PFSK-1 (cell line): ENCODE measurements around the gene TMEM143.
A peak's percentile ranks its signal among the peaks of the same experiment; 100 is the strongest.

ENCODE experiments used
- FOXP2 ChIP-seq: optimal IDR thresholded peaks from 2 replicates; pipeline ENCODE3; 2011; ENCODE audit warnings: borderline replicate concordance, control low read depth, inconsistent platforms; ENCODE audit not compliant: insufficient read depth; ENCODE audit errors: extremely low read length, extremely low read depth
- POLR2AphosphoS5 ChIP-seq: IDR thresholded peaks from 2 replicates; pipeline ENCODE4 v1.6.1; 2012; ENCODE audit warnings: low read depth, mild to moderate bottlenecking, control low read depth, low read length, moderate library complexity
- SIN3A ChIP-seq: IDR thresholded peaks from 2 replicates; pipeline ENCODE4 v1.6.1; 2012; ENCODE audit warnings: mild to moderate bottlenecking, low read length, moderate library complexity, borderline replicate concordance; ENCODE audit not compliant: insufficient read depth
- TAF1 ChIP-seq: IDR thresholded peaks from 2 replicates; pipeline ENCODE4 v1.6.1; 2012; ENCODE audit warnings: low read length, control low read depth, borderline replicate concordance; ENCODE audit not compliant: insufficient read depth
- TF ChIP-seq, protein P1 (sequence below), 2 experiments: IDR thresholded peaks; 2 replicates each; pipeline versions ENCODE4 v1.6.1 to v1.8.0; 2011 to 2012; ENCODE audit warnings: low read depth in 2 of 2, low read length in 2 of 2, control low read depth in 1 of 2, inconsistent platforms in 1 of 2, mild to moderate bottlenecking in 1 of 2, moderate library complexity in 1 of 2; ENCODE audit not compliant: insufficient read depth in 1 of 2

TMEM143 gene

DNA sequence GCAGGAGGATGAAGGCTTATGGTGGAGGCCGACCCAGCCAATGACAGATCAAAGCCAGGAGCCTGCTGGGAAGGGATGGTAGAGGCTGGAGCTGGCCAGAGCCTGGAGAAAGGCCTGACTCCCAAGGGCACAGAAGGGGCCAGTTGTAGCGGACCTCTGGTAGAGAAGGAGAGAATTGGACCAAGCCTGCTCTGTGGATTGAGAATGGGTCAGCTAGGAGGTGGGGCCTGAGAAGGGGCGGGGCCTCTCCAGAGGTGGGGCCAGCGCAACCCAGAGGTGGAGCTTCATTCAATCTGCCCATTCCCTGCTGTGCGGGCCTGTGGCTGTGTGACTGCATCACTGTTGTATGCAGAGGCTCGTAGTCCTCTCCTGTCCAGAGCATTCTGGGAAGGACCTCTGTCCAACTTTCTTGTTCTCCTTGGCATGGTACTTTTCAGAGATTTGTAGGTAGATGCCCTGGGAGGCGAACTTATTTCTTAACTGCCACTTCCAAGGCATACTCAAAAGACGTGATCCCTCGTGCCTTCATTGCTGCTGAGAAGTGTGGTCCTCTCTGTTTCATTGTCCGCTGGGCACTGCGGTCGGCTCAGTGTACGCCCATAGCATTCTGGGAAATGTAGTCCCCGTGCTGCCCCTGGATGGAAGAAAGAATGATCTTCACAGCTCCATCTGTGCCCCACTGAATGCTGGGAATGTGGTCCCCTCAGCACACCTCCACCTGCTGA lies 36.4 kb upstream of the TMEM143 start:
- TF ChIP-seq, protein P1, sequence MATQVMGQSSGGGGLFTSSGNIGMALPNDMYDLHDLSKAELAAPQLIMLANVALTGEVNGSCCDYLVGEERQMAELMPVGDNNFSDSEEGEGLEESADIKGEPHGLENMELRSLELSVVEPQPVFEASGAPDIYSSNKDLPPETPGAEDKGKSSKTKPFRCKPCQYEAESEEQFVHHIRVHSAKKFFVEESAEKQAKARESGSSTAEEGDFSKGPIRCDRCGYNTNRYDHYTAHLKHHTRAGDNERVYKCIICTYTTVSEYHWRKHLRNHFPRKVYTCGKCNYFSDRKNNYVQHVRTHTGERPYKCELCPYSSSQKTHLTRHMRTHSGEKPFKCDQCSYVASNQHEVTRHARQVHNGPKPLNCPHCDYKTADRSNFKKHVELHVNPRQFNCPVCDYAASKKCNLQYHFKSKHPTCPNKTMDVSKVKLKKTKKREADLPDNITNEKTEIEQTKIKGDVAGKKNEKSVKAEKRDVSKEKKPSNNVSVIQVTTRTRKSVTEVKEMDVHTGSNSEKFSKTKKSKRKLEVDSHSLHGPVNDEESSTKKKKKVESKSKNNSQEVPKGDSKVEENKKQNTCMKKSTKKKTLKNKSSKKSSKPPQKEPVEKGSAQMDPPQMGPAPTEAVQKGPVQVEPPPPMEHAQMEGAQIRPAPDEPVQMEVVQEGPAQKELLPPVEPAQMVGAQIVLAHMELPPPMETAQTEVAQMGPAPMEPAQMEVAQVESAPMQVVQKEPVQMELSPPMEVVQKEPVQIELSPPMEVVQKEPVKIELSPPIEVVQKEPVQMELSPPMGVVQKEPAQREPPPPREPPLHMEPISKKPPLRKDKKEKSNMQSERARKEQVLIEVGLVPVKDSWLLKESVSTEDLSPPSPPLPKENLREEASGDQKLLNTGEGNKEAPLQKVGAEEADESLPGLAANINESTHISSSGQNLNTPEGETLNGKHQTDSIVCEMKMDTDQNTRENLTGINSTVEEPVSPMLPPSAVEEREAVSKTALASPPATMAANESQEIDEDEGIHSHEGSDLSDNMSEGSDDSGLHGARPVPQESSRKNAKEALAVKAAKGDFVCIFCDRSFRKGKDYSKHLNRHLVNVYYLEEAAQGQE (IDR thresholded peaks at IDR 0.05; ENCODE audit: insufficient read depth in 1 of 2, low read depth in 2 of 2, low read length in 2 of 2), result peak; percentile 50 to 73; a peak in 3 of 4 replicates
- TF ChIP-seq POLR2AphosphoS5 (peak; percentile 83), TAF1 (no peak; the same call in 1 of the 2 replicates)

DNA sequence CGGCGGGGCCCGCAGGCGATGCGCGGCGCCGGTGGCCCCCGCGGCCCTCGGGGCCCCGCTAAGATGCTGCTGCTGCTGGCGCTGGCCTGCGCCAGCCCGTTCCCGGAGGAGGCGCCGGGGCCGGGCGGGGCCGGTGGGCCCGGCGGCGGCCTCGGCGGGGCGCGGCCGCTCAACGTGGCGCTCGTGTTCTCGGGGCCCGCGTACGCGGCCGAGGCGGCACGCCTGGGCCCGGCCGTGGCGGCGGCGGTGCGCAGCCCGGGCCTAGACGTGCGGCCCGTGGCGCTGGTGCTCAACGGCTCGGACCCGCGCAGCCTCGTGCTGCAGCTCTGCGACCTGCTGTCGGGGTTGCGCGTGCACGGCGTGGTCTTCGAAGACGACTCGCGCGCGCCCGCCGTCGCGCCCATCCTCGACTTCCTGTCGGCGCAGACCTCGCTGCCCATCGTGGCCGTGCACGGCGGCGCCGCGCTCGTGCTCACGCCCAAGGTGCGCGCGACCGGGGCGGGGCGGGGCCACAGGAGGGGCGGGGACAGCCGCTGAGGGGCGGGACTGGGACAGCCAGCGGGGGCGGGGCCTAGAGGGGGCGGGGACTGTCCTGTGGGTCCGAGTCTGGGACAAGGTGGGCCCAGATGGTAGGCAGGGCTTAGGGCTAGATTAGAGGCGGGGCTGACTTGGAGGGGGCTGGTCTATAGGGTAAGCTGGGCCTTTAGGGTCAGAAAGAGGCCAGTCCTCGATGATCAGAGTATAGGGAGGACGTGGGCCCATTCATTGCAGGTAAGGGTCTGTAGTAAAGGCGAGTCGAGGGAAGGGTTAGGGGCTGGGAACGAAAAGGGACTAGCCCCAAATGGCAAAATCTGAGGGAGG lies 34.9 kb upstream of the TMEM143 start:
- TF ChIP-seq POLR2AphosphoS5, result no peak

DNA sequence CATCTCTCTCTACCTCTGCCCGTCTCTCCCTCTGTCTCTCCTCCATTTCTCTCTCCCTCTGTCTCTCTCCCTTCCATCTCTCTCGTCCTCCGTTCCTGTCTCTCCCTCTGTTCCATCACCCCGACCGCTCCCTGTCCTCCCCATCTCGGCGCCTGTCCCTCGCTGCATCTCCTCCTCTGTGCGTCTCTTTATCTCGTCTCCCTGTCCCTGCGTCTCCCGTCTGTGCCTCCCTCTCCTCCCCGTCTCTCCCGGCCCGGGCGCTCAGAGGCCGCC lies 34.3 kb upstream of the TMEM143 start:
- TF ChIP-seq FOXP2, result no peak
- no peak for TF ChIP-seq POLR2AphosphoS5
- no peak for TF ChIP-seq TAF1
- no peak for TF ChIP-seq SIN3A
- TF ChIP-seq, protein P1 (IDR thresholded peaks at IDR 0.05; ENCODE audit: insufficient read depth in 1 of 2, low read depth in 2 of 2, low read length in 2 of 2), result no peak

DNA sequence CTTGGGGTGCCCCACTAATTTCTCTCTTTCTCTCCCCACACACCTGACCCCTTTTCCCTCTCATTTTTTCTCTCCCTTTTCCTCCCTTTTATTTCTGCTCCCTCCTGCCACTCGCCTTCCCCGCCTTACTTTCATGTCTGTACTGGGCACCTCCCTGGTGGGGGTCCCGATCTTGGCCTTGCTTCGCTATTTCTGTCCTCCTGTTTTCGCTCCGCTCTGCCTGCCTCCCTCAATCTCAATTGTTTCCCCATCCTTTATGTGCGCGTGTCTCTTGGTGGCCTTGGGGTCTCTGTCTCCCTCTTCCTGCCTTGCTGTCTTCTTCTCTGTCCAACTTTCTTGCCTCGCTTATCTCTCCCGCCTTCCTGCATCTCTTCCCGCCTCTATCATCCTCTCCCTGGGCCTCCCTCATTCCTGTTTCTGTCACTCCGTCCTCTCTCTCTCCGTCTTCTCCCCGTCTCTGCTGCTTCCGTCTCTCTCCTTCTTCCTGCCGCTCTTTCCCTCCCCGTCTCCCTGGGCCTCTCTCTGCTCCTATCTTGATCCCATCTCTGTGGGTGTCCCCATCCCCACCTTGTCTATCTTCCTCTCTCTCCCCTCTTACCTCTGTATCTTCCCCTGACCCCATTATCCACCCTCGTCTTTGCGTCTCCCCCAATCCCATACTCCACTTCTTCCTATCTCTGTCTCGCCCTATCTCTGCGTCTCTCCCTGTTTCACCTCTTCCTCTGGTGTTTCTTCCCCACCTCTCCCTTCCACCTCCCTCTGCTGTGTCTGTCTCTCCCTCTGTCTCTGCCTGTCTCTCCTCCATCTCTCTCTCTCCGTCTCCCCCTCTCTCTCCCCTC lies 33.7 kb upstream of the TMEM143 start:
- TF ChIP-seq, protein P1 (IDR thresholded peaks at IDR 0.05; ENCODE audit: insufficient read depth in 1 of 2, low read depth in 2 of 2, low read length in 2 of 2), result 0 out of 4 replicates have a peak, but pooled peaks of 1 of the 2 experiments have one; percentile 19
- TF ChIP-seq SIN3A, result no peak

DNA sequence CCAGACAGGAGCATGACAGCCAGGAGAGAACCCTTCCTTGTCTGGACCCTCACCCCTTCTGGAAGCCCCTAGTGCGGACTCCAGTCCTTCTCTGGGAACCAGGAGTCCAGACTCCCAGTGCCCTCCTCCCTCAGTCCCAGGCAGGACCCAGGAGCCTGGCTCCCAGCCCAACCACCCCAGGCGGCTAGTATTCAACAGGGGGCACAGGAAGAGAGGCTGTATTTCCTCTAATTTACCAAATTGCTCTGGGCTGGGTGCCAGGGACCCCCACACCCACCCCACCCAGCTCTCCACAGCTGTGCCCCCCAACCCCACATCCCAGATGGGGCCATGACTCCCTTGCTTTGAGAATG lies 33.1 kb upstream of the TMEM143 start:
- TF ChIP-seq FOXP2, result no peak
- no peak for TF ChIP-seq TAF1
- TF ChIP-seq SIN3A, result no peak
- no peak for TF ChIP-seq POLR2AphosphoS5
- TF ChIP-seq, protein P1 (IDR thresholded peaks at IDR 0.05; ENCODE audit: insufficient read depth in 1 of 2, low read depth in 2 of 2, low read length in 2 of 2), result no peak
